ENCODE measurements around the gene KPNA6.

The KPNA6 gene

GRCh38 chr1:32215629-32216480 is 108.0 kb downstream of the KPNA6 start:
- H3K4me3 ChIP-seq (ENCODE audit: low read depth, low read length) = no peak overlapping the region
- H3K27me3 ChIP-seq (replicated peaks) = no peaks in the 10 kb centered on the region
- peak; percentile 92 for TF ChIP-seq CTCF (IDR thresholded peaks at IDR 0.05; ENCODE audit: low read depth, low read length, missing control alignments)
- peak; percentile 53 for DNase-seq
- no peak overlapping the region for H3K27ac ChIP-seq
- in situ Hi-C loops (cut with HindIII; ENCODE audit: low pct_ligation_motif_present, low sequenced_read_pairs) = no loop called here
- peaks cover 17% of the 10 kb centered on the region for H3K36me3 ChIP-seq (replicated peaks)

- Histone ChIP-seq H3K36me3 (replicated peaks) (peaks cover 17% of the 10 kb centered on the region), H3K4me3 (ENCODE audit: low read depth, low read length) (no peak overlapping the region), H3K27ac (no peak overlapping the region), H3K27me3 (replicated peaks) (no peaks in the 10 kb centered on the region)
- in situ Hi-C loops (cut with HindIII; ENCODE audit: low pct_ligation_motif_present, low sequenced_read_pairs) = no loop called here
- no peak for DNase-seq
- no peak for TF ChIP-seq CTCF (IDR thresholded peaks at IDR 0.05; ENCODE audit: low read depth, low read length, missing control alignments)
These were observed 108.7 kb downstream of the KPNA6 start for GRCh38 chr1:32216566-32216965.

DNA sequence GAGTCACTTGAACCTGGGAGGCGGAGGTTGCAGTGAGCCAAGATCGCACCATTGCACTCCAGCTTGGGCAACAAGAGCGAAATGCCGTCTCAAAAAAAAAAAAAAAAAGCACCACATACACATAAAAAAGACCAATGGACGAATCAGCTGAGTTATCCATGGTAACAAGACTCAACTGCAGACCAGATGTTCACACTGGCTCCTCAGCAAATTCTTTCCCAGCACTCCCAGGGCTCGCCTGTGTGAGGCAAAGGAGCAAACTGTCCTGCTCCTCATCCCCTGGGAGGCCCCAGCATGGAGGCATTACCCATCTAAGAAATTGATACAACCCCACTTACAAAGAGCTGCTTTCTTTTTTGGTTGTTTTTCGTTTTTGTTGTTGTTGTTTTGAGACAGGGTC is 111.2 kb downstream of the KPNA6 start:
- no peak overlapping the region for H3K27ac ChIP-seq
- no peak for TF ChIP-seq CTCF (IDR thresholded peaks at IDR 0.05; ENCODE audit: low read depth, low read length, missing control alignments)
- H3K4me3 ChIP-seq (ENCODE audit: low read depth, low read length) = no peak overlapping the region
- H3K27me3 ChIP-seq (replicated peaks) = no peaks in the 10 kb centered on the region
- in situ Hi-C loops (cut with HindIII; ENCODE audit: low pct_ligation_motif_present, low sequenced_read_pairs) = no loop called here
- DNase-seq = no peak
- H3K36me3 ChIP-seq (replicated peaks) = peaks cover 16% of the 10 kb centered on the region

GRCh38 chr1:32220746-32221580 is 113.1 kb downstream of the KPNA6 start:
- in situ Hi-C loops (cut with HindIII; ENCODE audit: low pct_ligation_motif_present, low sequenced_read_pairs) = no loop called here
- H3K36me3 ChIP-seq (replicated peaks) = peaks cover 17% of the 10 kb centered on the region

GRCh38 chr1:32221581-32221979 is 113.7 kb downstream of the KPNA6 start:
- H3K27ac ChIP-seq = peak overlapping the region; percentile 93
- TF ChIP-seq CTCF (IDR thresholded peaks at IDR 0.05; ENCODE audit: low read depth, low read length, missing control alignments) = no peak
- in situ Hi-C loops (cut with HindIII; ENCODE audit: low pct_ligation_motif_present, low sequenced_read_pairs) = no loop called here
- peaks cover 21% of the 10 kb centered on the region for H3K36me3 ChIP-seq (replicated peaks)
- H3K27me3 ChIP-seq (replicated peaks) = no peaks in the 10 kb centered on the region
- no peak for DNase-seq
- H3K4me3 ChIP-seq (ENCODE audit: low read depth, low read length) = peak overlapping the region; percentile 95

More at GRCh38 chr1:32220746-32221580, 113.1 kb downstream of the KPNA6 start:
- Histone ChIP-seq H3K27me3 (replicated peaks) (no peaks in the 10 kb centered on the region), H3K4me3 (ENCODE audit: low read depth, low read length) (peak overlapping the region; percentile 95), H3K27ac (no peak overlapping the region)
- DNase-seq = no peak
- TF ChIP-seq CTCF (IDR thresholded peaks at IDR 0.05; ENCODE audit: low read depth, low read length, missing control alignments) = no peak

Data from brain microvascular endothelial cell (primary cell).